ENCODE results near the gene SIRPB2. TPM values are rescaled to one million over a fixed set of nuclear protein-coding genes. Genes with fewer than 3 reads are reported as not detected.

The SIRPB2 gene
- total RNA-seq, 4 donors from 2014 or later = 5.9 to 11.1 (median 8.3) TPM

DNA sequence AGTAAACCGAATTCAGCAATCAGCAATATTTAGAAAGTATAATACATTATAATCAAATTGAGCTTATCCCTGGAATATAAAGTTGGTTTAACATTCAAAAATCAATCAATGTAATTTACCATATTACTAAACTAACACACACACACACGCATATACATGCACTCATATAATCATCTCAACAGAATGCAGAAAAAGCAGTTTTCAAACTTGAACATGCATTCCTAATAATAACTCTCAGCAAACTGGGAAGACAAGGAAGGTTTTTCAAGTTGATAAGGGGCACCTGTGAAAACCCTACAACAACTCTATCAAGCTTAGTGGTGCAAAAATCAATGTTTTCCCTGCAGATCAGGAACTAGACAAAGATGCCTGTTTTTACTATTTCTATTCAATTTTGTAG, 4.7 kb downstream of the SIRPB2 start:
- H3K27ac ChIP-seq = no peak overlapping the region
- H3K4me3 ChIP-seq = no peak overlapping the region
- 63 to 85% methylated on average over 2 of the region's 2 CpGs for WGBS, 2 donors (ENCODE audit: low coverage in 1 of 2)
- TF ChIP-seq CTCF (IDR thresholded peaks at IDR 0.05) = no peak
- TF ChIP-seq POLR2AphosphoS5 (IDR thresholded peaks at IDR 0.05) = no peak
- TF ChIP-seq EP300 (IDR thresholded peaks at IDR 0.05) = no peak
- TF ChIP-seq POLR2A (IDR thresholded peaks at IDR 0.05) = no peak
- no peaks in the 10 kb centered on the region for H3K9me3 ChIP-seq
- no peak for ATAC-seq
- H3K36me3 ChIP-seq = no peaks in the 10 kb centered on the region
- peaks cover 22% of the 10 kb centered on the region for H3K27me3 ChIP-seq
- H3K4me1 ChIP-seq = no peaks in the 10 kb centered on the region

DNA sequence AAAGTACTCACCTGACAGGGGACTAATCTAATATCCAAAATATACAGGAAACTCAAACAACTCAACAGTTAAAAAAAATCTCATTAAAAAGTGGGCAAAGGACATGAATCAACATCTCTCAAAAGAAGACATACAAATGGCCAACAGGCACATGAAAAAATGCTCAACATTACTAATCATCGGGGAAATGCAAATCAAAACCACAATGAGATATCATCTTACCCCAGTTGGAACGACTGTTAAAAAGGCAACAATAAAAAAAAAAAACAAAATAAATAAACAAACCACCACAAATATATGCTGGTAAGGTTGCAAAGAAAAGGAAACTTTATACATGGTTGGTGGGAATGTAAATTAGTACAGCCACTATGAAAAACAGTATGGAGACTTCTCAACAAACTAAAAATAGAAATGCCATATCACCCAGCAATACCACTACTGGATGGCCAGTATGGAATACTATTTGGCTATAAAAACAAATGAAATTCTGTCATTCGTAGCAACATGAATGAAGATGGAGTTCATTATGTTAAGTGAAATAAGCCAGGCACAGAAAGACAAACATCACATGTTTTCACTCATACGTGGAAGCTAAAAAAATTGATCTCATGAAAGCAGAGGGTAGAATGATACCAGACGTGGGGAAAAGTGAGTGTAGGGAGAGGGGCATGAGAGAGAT, 6.6 kb downstream of the SIRPB2 start:
- no peak for ATAC-seq
- Histone ChIP-seq H3K4me3 (no peak overlapping the region), H3K4me1 (no peaks in the 10 kb centered on the region), H3K36me3 (no peaks in the 10 kb centered on the region), H3K27ac (no peak overlapping the region), H3K27me3 (peaks cover 13% of the 10 kb centered on the region), H3K9me3 (no peaks in the 10 kb centered on the region)
- WGBS, 2 donors (ENCODE audit: low coverage in 1 of 2) = 53 to 56% methylated on average over 5 of the region's 5 CpGs
- no peak for TF ChIP-seq CTCF (IDR thresholded peaks at IDR 0.05)
- TF ChIP-seq POLR2A (IDR thresholded peaks at IDR 0.05) = no peak
- TF ChIP-seq EP300 (IDR thresholded peaks at IDR 0.05) = no peak
- TF ChIP-seq POLR2AphosphoS5 (IDR thresholded peaks at IDR 0.05) = no peak

DNA sequence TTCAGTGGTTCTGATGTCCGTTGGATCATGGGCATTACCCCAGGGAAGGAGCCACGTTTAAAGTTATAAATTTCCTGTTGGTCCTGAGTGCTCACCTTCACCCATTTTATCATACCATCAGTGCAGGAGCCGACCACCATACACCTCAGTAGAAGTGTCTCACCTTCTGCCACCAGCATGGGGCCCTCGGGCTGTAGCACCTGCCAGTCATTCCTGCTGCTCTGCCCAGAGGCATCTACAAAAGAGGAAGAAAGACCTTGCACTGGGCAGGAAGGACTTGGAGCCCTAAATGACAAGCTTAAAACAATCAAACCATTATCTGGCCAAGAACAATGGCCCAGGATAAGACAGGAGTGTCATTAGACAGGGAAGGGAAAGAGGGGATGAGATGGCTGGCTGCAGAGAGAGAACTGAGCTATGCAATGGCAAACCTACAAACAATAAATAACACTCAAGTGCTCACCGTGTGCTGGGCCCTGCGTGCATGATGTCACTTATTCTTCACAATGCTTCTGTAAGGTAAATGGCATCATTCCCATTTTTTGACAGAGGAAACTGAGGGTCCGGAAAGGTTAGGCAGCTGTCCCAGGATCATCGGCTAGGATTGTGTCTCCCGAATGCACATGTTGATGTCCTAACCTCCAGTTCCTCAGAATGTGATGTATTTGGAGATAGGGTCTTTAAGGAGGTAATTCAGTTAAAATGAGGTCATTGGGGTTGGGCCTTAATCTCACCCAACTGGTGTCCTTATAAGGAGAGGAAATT, 11.2 kb downstream of the SIRPB2 start:
- ATAC-seq = no peak
- no peaks in the 10 kb centered on the region for H3K9me3 ChIP-seq
- TF ChIP-seq CTCF (IDR thresholded peaks at IDR 0.05) (no peak), EP300 (IDR thresholded peaks at IDR 0.05) (no peak), POLR2AphosphoS5 (IDR thresholded peaks at IDR 0.05) (no peak), POLR2A (IDR thresholded peaks at IDR 0.05) (no peak)
- no peaks in the 10 kb centered on the region for H3K4me1 ChIP-seq
- H3K4me3 ChIP-seq = no peak overlapping the region
- 77 to 83% methylated on average over 7 of the region's 9 CpGs for WGBS, 2 donors (ENCODE audit: low coverage in 1 of 2)
- peaks cover 29% of the 10 kb centered on the region for H3K27me3 ChIP-seq
- H3K27ac ChIP-seq = no peak overlapping the region
- H3K36me3 ChIP-seq = no peaks in the 10 kb centered on the region

- WGBS, 2 donors (ENCODE audit: low coverage in 1 of 2) = 73 to 100% methylated on average over 1 to 3 of the region's 4 CpGs
- no peak overlapping the region for H3K4me3 ChIP-seq
- H3K27me3 ChIP-seq = peaks cover 29% of the 10 kb centered on the region
- no peak for ATAC-seq
- TF ChIP-seq CTCF (IDR thresholded peaks at IDR 0.05) = no peak
- no peak for TF ChIP-seq POLR2AphosphoS5 (IDR thresholded peaks at IDR 0.05)
- TF ChIP-seq EP300 (IDR thresholded peaks at IDR 0.05) = no peak
- no peak for TF ChIP-seq POLR2A (IDR thresholded peaks at IDR 0.05)
- H3K36me3 ChIP-seq = no peaks in the 10 kb centered on the region
- H3K9me3 ChIP-seq = no peaks in the 10 kb centered on the region
- H3K27ac ChIP-seq = no peak overlapping the region
- no peaks in the 10 kb centered on the region for H3K4me1 ChIP-seq
These were observed 12.7 kb downstream of the SIRPB2 start for GRCh38 chr20:1478566-1478965.

All from gastroesophageal sphincter (tissue), 4 donors.